Measurements from ENCODE around the gene LAMA1.

The LAMA1 gene

GRCh38 chr18:6994056-6994770, 123.4 kb downstream of the LAMA1 start:
- no peak for DNase-seq (ENCODE audit: low read depth in 1 of 2, low spot score in 1 of 2)

DNA sequence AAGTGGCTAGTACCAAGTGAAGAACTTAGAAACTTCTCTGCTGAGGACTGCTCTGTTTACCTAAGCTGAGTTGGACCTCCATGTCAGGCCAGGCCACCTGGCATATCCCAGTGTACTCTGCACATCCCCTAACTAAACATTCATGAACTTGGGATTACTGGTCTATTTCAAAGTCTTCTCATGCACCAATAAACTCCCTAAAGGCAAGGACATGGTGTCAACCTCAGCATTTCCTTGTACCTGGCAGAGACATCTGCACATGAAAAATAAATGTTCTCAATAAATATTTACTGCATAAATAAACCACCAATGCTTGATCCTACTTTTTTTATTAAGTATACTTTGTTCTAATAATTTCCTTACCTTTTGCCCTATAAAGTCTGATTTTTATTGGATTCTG, 124.8 kb downstream of the LAMA1 start:
- DNase-seq (ENCODE audit: low read depth in 1 of 2, low spot score in 1 of 2) = no peak

GRCh38 chr18:6983366-6983765, 134.2 kb downstream of the LAMA1 start:
- DNase-seq (ENCODE audit: low read depth in 1 of 2, low spot score in 1 of 2) = no peak

DNA sequence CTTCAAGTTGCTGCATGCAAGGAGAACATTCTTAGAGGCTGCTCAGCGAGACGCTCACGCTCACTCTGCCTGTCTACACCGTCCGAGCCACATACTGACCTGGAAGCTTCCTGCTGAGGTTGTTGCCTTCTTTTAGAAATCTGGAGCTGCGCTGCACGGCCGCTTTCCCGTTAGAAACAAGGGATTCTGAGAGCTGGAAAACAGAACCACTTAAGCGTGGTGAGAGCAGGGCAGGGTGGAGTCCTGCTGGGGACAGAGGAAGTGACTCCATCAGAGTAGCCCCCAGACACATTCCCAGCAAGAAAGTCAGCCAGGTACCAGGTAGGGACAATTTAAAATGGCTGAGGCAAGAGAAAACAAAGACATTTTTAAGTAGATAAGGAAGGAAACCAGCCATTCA, 135.2 kb downstream of the LAMA1 start:
- no peak for DNase-seq (ENCODE audit: low read depth in 1 of 2, low spot score in 1 of 2)

DNA sequence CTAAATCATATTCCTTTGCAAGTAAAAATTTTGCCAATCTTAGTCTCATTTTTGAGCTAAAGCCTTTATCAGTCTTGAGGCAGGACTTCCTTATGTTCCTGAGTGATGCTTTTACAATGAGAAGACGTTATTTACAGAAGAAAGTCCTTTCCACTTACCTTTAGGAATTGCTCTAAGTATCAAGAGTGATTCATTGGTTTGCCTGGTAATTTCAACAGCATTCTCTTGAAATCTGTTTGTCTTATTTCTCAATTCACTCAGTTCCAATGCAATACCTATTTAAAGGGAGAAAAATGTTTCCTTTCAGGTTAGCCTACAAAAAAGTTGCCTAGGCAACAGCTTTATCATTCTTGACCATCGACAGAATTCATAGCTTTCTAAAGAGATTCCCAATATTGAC, 137.2 kb downstream of the LAMA1 start:
- no peak for DNase-seq (ENCODE audit: low read depth in 1 of 2, low spot score in 1 of 2)

DNA sequence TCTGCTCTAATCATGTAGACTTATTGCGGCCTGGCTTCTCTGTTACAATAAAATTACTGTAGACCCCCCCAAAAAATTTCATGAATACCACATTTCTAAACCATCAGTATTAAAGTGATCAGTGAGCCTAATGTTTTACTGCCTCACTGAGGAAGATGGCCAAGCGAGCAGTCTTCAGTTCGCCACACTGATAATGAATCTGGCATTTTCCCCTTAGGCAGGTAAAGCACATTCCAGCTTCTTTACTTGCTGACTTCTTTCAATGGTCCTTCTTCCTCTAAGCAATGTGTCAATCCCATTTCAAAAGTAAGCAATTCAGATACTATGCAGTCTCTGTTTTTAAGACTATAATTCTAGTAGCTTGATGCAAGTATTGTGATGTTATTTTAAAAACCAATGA, 137.6 kb downstream of the LAMA1 start:
- DNase-seq (ENCODE audit: low read depth in 1 of 2, low spot score in 1 of 2) = no peak

GRCh38 chr18:6976935-6977334, 140.7 kb downstream of the LAMA1 start:
- DNase-seq (ENCODE audit: low read depth in 1 of 2, low spot score in 1 of 2) = no peak

DNA sequence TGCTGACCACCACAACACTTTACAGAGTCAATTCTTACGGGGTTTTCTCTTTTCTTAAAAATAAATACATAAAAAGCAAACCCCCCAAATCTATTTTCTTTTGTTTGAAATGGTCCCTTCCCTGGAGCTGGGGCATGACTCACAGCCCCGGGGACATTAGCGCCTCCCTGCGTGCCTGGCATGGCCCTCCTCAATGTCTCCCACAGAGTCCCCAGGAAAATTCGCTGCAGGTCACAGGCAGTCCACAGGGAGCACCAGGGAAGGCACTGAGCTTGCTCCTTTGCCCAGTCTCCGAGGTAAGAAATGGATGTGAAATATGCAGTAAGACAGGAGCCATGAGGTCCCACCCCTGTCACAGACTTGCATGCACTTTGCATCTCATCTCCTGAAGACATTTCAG, 142.5 kb downstream of the LAMA1 start:
- DNase-seq (ENCODE audit: low read depth in 1 of 2, low spot score in 1 of 2) = no peak

DNA sequence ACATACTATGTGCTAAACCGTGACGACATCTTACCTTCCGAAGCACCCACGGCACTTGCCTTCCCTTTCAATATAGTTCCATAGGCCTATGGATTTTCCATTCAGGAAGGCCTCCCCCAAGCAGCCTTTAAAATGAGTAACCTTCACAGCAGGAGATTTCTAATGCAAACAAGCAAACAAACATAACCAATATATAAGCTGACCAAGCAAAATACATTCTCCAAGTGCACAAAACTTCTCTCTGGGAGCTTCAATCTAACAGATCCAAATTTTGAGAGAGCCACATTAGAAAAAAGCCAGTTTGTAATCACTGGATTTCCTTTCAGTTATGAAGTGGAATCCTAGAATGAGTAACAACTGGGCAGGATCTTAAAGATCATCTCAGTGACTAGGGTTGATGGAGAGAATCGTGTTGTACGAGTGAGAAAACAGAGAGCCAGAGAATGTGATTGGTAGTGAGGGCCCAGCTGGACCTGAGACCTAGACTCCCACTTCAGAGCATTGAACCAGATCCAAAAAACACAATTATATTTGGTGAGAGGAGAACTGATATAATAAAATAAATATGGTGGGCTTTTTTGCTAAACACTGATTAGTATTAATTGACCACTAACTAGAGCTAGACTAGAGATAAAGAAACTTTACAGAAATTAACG, 145.6 kb downstream of the LAMA1 start:
- no peak for DNase-seq (ENCODE audit: low read depth in 1 of 2, low spot score in 1 of 2)

GRCh38 chr18:6963452-6964097, 154.0 kb downstream of the LAMA1 start:
- no peak for DNase-seq (ENCODE audit: low read depth in 1 of 2, low spot score in 1 of 2)

GRCh38 chr18:6962571-6963451, 154.8 kb downstream of the LAMA1 start:
- DNase-seq (ENCODE audit: low read depth in 1 of 2, low spot score in 1 of 2) = no peak

DNA sequence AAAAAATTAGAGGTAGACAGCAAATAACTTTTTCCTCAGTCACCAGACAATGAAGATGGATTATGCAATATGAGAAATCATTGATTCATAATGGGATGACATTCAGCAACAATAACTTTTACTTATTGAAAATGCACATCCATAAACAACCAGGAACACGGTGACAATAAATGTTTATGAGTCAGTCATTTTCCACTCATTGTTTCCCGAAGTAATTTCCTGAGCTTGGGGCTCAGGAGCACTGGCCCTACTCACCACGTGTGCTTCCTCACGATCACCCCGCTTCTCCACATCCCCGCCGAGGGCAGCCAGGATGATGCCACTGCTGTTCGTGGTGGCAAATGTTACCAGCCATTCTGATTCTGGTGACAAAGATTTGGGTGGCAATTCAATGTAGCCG, 156.3 kb downstream of the LAMA1 start:
- no peak for DNase-seq (ENCODE audit: low read depth in 1 of 2, low spot score in 1 of 2)

DNA sequence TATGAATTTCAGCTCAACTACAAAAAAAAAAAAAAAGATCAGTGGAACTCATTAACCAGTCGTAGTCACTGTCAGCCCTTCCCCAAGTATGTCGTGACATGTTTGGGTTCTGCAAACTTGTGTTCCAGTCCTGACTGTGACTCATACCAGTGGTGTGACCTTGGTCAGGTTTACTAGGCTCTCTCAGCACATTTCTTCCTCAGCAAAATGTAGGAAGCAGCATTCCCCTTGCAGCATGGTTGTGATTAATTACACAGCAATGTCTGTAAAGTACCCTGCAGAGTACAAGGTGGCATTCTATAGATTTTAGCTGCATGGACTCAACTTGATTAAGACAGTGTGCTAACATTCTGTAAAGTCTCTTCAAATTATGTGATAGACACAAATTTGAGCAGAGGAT, 156.9 kb downstream of the LAMA1 start:
- no peak for DNase-seq (ENCODE audit: low read depth in 1 of 2, low spot score in 1 of 2)

DNA sequence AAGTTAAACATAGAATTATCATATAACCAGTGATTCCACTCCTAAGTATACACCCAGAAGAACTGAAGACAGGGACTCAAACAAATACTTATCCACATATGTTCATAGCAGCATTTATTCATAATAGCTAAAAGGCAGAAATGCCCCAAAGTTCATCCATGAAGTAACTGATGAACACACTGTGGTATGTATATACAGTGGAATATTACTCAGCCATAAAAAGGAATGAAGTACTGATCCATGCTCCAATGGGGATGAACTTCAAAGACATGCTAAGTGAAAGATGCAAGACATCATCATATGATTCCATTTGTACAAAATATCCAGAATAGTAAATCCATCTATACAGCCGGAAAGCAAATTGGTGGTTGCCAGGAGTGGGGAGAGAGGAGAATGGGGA, 157.5 kb downstream of the LAMA1 start:
- no peak for DNase-seq (ENCODE audit: low read depth in 1 of 2, low spot score in 1 of 2)

DNA sequence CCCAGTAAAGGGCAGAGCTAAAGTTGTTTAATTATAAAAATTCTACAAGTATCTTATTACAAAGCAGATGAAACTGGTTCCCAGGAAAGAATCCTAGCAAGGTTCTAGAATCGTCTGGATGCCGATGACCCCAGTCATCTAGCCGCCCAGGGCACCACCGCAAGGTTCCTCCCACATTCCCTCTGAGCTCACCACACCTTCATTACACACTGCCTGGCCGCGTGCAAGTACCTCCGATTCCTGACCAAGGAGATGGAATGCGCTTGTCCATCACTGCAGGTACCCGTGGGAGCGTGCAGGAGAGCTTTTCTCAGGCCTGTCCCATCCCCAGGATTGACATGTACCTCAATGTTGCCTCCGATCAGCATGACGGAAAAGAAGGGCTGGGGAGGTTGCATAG, 158.5 kb downstream of the LAMA1 start:
- DNase-seq (ENCODE audit: low read depth in 1 of 2, low spot score in 1 of 2) = no peak

GRCh38 chr18:6956999-6957398, 160.6 kb downstream of the LAMA1 start:
- no peak for DNase-seq (ENCODE audit: low read depth in 1 of 2, low spot score in 1 of 2)

DNA sequence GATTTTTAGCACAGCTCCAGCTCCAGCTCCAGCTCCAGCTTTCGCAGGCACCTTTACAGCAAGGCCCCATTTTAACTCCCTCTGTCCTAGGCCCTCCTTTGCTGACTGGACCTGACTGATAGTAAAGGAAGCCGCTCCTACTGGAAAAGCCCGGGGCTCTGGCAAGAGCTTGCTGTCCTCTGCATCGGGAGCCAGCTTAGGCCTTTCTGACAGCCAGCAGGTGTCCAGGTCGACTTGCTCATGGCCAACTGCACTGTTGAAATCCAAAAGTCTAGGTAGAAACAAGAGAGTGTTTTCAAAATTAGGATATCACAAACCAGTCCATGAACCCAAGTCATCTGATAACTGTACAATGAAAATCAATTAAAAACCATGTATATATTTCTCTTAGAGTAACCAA, 161.1 kb downstream of the LAMA1 start:
- DNase-seq (ENCODE audit: low read depth in 1 of 2, low spot score in 1 of 2) = no peak

DNA sequence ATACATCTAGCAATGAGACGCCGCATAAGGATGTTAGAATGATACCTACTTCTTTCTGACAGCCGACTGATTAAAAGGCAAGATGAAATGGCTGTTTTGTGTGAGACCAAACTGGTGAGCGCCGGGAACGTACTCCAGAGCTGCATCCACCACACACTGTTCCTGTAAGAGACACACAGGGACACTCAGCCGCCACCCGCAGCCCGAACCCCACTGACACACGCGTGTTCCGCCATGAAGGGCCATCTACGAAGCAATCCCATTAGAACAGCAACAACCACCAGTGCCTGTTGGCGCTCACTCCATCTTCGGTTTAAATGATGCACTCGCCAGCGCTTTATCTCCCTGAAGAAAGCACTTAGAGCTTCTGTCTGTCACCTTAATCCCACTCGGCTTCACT, 162.3 kb downstream of the LAMA1 start:
- DNase-seq (ENCODE audit: low read depth in 1 of 2, low spot score in 1 of 2) = no peak

- DNase-seq (ENCODE audit: low read depth in 1 of 2, low spot score in 1 of 2) = no peak
These were observed 163.1 kb downstream of the LAMA1 start for GRCh38 chr18:6954501-6954900.

GRCh38 chr18:6951336-6952090, 166.1 kb downstream of the LAMA1 start:
- DNase-seq (ENCODE audit: low read depth in 1 of 2, low spot score in 1 of 2) = no peak

DNA sequence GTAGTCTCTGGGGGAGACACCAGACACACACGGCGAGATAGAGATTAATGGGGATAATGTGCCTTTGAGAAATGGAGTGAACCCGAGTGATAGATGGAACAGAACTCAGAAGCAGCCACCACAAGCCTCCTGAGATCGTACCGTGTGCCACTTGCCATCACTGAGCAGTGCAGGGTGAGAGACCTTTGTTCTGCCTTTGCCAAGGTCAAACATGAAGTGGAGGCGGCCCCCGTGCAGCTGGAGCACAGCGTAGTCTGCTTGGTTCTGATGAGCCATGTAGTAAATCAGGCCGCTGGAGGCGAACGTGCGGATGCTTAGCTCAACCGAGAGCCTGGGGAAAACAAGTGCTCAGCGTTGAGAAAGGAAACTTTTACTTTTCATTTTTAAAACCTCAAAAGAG, 167.0 kb downstream of the LAMA1 start:
- DNase-seq (ENCODE audit: low read depth in 1 of 2, low spot score in 1 of 2) = no peak
